K562 (cell line): ENCODE results near the gene LHB. TPM values are rescaled to one million over a fixed set of nuclear protein-coding genes. Genes with fewer than 3 reads are reported as not detected.

Experiments
- ARID1B ChIP-seq: fragments of 450-650 bp; IDR thresholded peaks from 2 replicates; pipeline ENCODE4 v1.6.1; 2016; ENCODE audit warnings: antibody characterized with exemption, mild to moderate bottlenecking, inconsistent platforms
- BCOR ChIP-seq: fragments of 450-650 bp; IDR thresholded peaks from 2 replicates; pipeline ENCODE4 v1.6.1; 2016
- E2F3 ChIP-seq: fragments of 250-450 bp; sonication (Bioruptor Pico); IDR thresholded peaks from 2 replicates; pipeline ENCODE4 v1.4.0; 2020; ENCODE audit warnings: mild to moderate bottlenecking
- FIP1L1 ChIP-seq: fragments of 200-400 bp; formaldehyde crosslinking; IDR thresholded peaks from 2 replicates; pipeline ENCODE4 v1.6.1; 2018; ENCODE audit warnings: mild to moderate bottlenecking, low read depth, low read length; ENCODE audit not compliant: poor library complexity, severe bottlenecking
- HDGF ChIP-seq: fragments of 450-650 bp; IDR thresholded peaks from 2 replicates; pipeline ENCODE4 v1.6.1; 2016
- JUND ChIP-seq, 2 experiments: IDR thresholded peaks; 2 replicates in 1 of 2; 3 replicates in 1 of 2; pipeline ENCODE4 v1.6.1; 2011; ENCODE audit warnings: borderline replicate concordance in 2 of 2, low read depth in 2 of 2, low read length in 2 of 2, improper control_type of control experiment in 1 of 2, missing biosample characterization in 1 of 2, missing genetic modification characterization in 1 of 2, missing genetic modification reagents in 1 of 2
- KAT7 ChIP-seq: sonication (generic); formaldehyde crosslinking; IDR thresholded peaks from 2 replicates; pipeline ENCODE4 v1.8.0; 2022; ENCODE audit warnings: missing genetic modification reagents, mild to moderate bottlenecking, borderline replicate concordance
- SIN3A ChIP-seq, 2 experiments: fragments of 150-350 bp in 1 of 2; IDR thresholded peaks; 2 replicates each; pipeline ENCODE4 v1.6.1; 2011 to 2016; ENCODE audit warnings: borderline replicate concordance in 2 of 2, low read depth in 2 of 2, low read length in 2 of 2, mild to moderate bottlenecking in 2 of 2, moderate library complexity in 2 of 2; ENCODE audit not compliant: control insufficient read depth in 1 of 2
- TAF9B ChIP-seq: fragments of 450-650 bp; IDR thresholded peaks from 2 replicates; pipeline ENCODE4 v1.6.1; 2018; ENCODE audit warnings: mild to moderate bottlenecking; ENCODE audit not compliant: partially characterized antibody
- YBX1 ChIP-seq: fragments of 450-650 bp; IDR thresholded peaks from 2 replicates; pipeline ENCODE4 v1.7.1; 2016; ENCODE audit warnings: mild to moderate bottlenecking
- ZBTB5 ChIP-seq: fragments of 450-650 bp; IDR thresholded peaks from 2 replicates; pipeline ENCODE4 v1.6.1; 2017; ENCODE audit warnings: antibody characterized with exemption
- ZBTB9 ChIP-seq: fragments of 450-650 bp; formaldehyde crosslinking; IDR thresholded peaks from 2 replicates; pipeline ENCODE4 v1.4.0; 2020; ENCODE audit warnings: mild to moderate bottlenecking, moderate library complexity
- ZNF280A ChIP-seq: fragments of 450-650 bp; IDR thresholded peaks from 2 replicates; pipeline ENCODE4 v1.6.1; 2018; ENCODE audit warnings: mild to moderate bottlenecking, low read depth; ENCODE audit not compliant: partially characterized antibody
- ZNF280B ChIP-seq: fragments of 250-450 bp; sonication (Bioruptor Pico); IDR thresholded peaks from 2 replicates; pipeline ENCODE4 v1.5.1; 2021; ENCODE audit warnings: mild to moderate bottlenecking
- ZNF324 ChIP-seq: fragments of 250-450 bp; sonication (Bioruptor Pico); IDR thresholded peaks from 2 replicates; pipeline ENCODE4 v1.4.0; 2020; ENCODE audit warnings: mild to moderate bottlenecking
- ZSCAN29 ChIP-seq: fragments of 450-650 bp; IDR thresholded peaks from 2 replicates; pipeline ENCODE4 v1.6.1; 2017
- polyA plus RNA-seq, 8 experiments: library from polyadenylated mRNA; depleted of rRNA in 4 of 8; stranded (reverse) in 5 of 8; unstranded in 3 of 8; fragments of >200 nt; fragmentation: Nextera tagmentation in 2 of 8; fragmentation: Illumina TruSeq in 1 of 8; extraction: Ambion mirVana in 2 of 8; extraction: Trizol in 1 of 8; gene quantifications; 2 replicates each; pipeline versions ENCODE4 v1.2.1 to v1.2.3, GENCODE V29; 2011 to 2014; ENCODE audit warnings: inconsistent platforms in 1 of 8, missing spikeins in 1 of 8
- total RNA-seq, 7 experiments: library from RNA; depleted of rRNA in 6 of 7; stranded (reverse); fragments of >200 nt in 6 of 7; fragmentation: Illumina TruSeq in 2 of 7; extraction: Trizol in 2 of 7; gene quantifications; 2 replicates each; pipeline versions ENCODE4 v1.2.1 to v1.2.3, GENCODE V29; 2011 to 2021; ENCODE audit warnings: low replicate concordance in 1 of 7
- TF ChIP-seq, protein P1 (sequence below): sonication (generic); formaldehyde crosslinking; IDR thresholded peaks from 2 replicates; pipeline ENCODE4 v1.9.0; 2022; ENCODE audit warnings: mild to moderate bottlenecking, missing genetic modification reagents

LHB gene
- total and polyA plus RNA-seq, 9 of the 15 experiments (the other 6 are each of a cell fraction or from before 2014, with no cell fraction given) = 0.54 TPM; not detected in 8

- TF ChIP-seq ZNF280A (no peak), SIN3A (IDR thresholded peaks at IDR 0.05; ENCODE audit: borderline replicate concordance in 2 of 2, control insufficient read depth in 1 of 2, low read depth in 2 of 2, low read length in 2 of 2) (no peak; a peak in 1 of 4 replicates), HDGF (no peak), ZBTB5 (no peak), KAT7 (CRISPR knock-in tag) (peak; percentile 25; the same call in 1 of the 2 replicates), ZSCAN29 (no peak), BCOR (no peak), ARID1B (0 out of 2 replicates have a peak, but pooled peaks have one; percentile 26), TAF9B (peak; percentile 24), ZBTB9 (no peak), ZNF324 (CRISPR knock-in tag) (no peak), YBX1 (no peak), ZNF280B (peak; percentile 7; the same call in 1 of the 2 replicates), FIP1L1 (no peak), JUND (IDR thresholded peaks at IDR 0.05; ENCODE audit: borderline replicate concordance, low read depth, low read length) (no peak), JUND (tag; IDR thresholded peaks at IDR 0.05; ENCODE audit: borderline replicate concordance, low read depth, low read length) (no peak), E2F3 (no peak)
- TF ChIP-seq, protein P1, sequence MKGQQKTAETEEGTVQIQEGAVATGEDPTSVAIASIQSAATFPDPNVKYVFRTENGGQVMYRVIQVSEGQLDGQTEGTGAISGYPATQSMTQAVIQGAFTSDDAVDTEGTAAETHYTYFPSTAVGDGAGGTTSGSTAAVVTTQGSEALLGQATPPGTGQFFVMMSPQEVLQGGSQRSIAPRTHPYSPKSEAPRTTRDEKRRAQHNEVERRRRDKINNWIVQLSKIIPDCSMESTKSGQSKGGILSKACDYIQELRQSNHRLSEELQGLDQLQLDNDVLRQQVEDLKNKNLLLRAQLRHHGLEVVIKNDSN (CRISPR knock-in tag) = peak; percentile 74; the same call in 1 of the 2 replicates
Observed at GRCh38 chr19:48966541-48967345, 50.1 kb downstream of the LHB start (continued).
